ENCODE data around the gene RPL22L1.

Gene RPL22L1

DNA sequence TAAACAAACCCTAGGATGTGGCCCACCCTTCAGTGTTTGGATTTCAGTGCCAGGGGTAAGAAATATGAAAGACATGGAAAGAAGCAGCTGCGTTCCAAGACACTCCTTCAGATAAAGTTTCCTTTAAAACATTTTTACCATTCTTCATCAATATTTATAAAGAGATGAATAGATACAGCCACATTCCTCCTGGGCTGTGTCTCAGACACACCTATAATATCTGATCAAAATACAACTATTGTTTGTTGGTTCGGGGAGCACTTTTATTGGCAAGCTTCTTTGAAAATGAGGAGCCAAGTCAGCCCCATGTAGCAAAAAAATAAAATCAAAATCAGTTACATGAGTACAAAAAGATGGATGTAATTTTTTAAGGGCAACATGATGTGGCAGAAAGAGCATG, 53.2 kb downstream of the RPL22L1 start:
- POLR2A ChIA-PET: no interaction called here
- TF ChIP-seq NFRKB (IDR thresholded peaks at IDR 0.05) (no peak), HDGF (IDR thresholded peaks at IDR 0.05; ENCODE audit: borderline replicate concordance) (no peak), PKNOX1 (IDR thresholded peaks at IDR 0.05) (no peak), ZNF384 (IDR thresholded peaks at IDR 0.05) (no peak), TARDBP (IDR thresholded peaks at IDR 0.05) (no peak), L3MBTL2 (conservative IDR thresholded peaks at IDR 0.05) (no peak), FOXA1 (IDR thresholded peaks at IDR 0.05) (no peak), SUZ12 (IDR thresholded peaks at IDR 0.05) (no peak), ELF4 (IDR thresholded peaks at IDR 0.05) (no peak), SP1 (IDR thresholded peaks at IDR 0.05) (no peak), LEF1 (IDR thresholded peaks at IDR 0.05; ENCODE audit: borderline replicate concordance) (no peak), FOXK2 (IDR thresholded peaks at IDR 0.05) (no peak), CTBP1 (IDR thresholded peaks at IDR 0.05; ENCODE audit: borderline replicate concordance) (no peak), ARNT (IDR thresholded peaks at IDR 0.05) (no peak), FOXM1 (IDR thresholded peaks at IDR 0.05; ENCODE audit: borderline replicate concordance) (no peak), BHLHE40 (IDR thresholded peaks at IDR 0.05; ENCODE audit: borderline replicate concordance) (no peak)
- CTCF ChIA-PET: interaction anchor here (0.8 kb wide), 1 partner anchor 403 kb away, joined by 3 read pairs; no protein-coding TSS in a partner anchor
- DNase-seq (ENCODE audit: extremely low spot score): no peak

DNA sequence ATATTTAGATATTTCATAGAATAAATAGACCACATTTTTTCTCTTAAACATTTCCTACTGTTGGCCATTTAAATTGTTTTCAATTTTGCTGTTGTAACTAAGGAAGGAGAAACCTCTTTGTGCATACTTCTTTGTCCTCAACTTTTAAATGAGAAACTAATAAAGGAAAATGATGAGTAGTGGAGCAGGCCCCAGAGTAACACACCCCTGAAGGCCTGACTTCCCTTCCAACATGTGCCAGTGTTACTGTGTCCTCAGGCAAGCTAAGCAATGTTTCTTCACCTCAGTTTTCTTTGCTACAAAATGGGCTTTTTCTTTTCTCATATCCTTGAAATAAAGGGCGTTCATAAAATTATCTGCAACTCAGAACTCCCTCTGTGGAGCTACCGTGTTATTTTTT, 53.7 kb downstream of the RPL22L1 start:
- no peak for TF ChIP-seq TARDBP (IDR thresholded peaks at IDR 0.05)
- no peak for TF ChIP-seq HDGF (IDR thresholded peaks at IDR 0.05; ENCODE audit: borderline replicate concordance)
- TF ChIP-seq L3MBTL2 (conservative IDR thresholded peaks at IDR 0.05): no peak
- TF ChIP-seq PKNOX1 (IDR thresholded peaks at IDR 0.05): no peak
- TF ChIP-seq FOXA1 (IDR thresholded peaks at IDR 0.05): no peak
- TF ChIP-seq FOXM1 (IDR thresholded peaks at IDR 0.05; ENCODE audit: borderline replicate concordance): no peak
- no peak for TF ChIP-seq LEF1 (IDR thresholded peaks at IDR 0.05; ENCODE audit: borderline replicate concordance)
- TF ChIP-seq SP1 (IDR thresholded peaks at IDR 0.05): no peak
- no peak for TF ChIP-seq SUZ12 (IDR thresholded peaks at IDR 0.05)
- TF ChIP-seq BHLHE40 (IDR thresholded peaks at IDR 0.05; ENCODE audit: borderline replicate concordance): no peak
- no peak for TF ChIP-seq ARNT (IDR thresholded peaks at IDR 0.05)
- TF ChIP-seq CTBP1 (IDR thresholded peaks at IDR 0.05; ENCODE audit: borderline replicate concordance): no peak
- no peak for TF ChIP-seq NFRKB (IDR thresholded peaks at IDR 0.05)
- no peak for TF ChIP-seq FOXK2 (IDR thresholded peaks at IDR 0.05)
- no peak for TF ChIP-seq ELF4 (IDR thresholded peaks at IDR 0.05)
- TF ChIP-seq ZNF384 (IDR thresholded peaks at IDR 0.05): no peak
- DNase-seq (ENCODE audit: extremely low spot score): no peak
- ChIA-PET POLR2A (no interaction called here), CTCF (interaction anchor here (0.8 kb wide), 1 partner anchor 402 kb away, joined by 3 read pairs; no protein-coding TSS in a partner anchor)

DNA sequence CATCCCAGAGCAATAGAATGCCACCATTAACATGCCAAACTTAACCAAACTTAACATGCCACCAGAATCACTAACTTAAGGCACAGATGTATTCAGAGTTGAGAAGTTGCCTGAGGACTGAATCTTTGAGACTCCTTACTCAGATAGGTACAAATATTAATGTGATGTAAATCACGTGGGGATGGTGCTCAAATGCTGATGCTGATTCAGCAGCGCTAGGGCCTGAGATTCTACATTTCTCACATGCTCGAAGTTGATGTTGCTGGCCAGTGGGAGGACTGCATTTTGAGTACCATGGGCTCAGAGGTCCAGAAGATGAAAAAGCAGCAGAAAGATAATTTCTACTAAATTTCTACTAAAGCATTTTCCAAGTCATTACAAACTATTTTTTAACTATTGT, 54.1 kb downstream of the RPL22L1 start:
- POLR2A ChIA-PET: no interaction called here
- CTCF ChIA-PET: no interaction called here
- TF ChIP-seq ELF4 (IDR thresholded peaks at IDR 0.05) (no peak), HDGF (IDR thresholded peaks at IDR 0.05; ENCODE audit: borderline replicate concordance) (no peak), FOXK2 (IDR thresholded peaks at IDR 0.05) (no peak), SUZ12 (IDR thresholded peaks at IDR 0.05) (no peak), LEF1 (IDR thresholded peaks at IDR 0.05; ENCODE audit: borderline replicate concordance) (no peak), SP1 (IDR thresholded peaks at IDR 0.05) (no peak), ZNF384 (IDR thresholded peaks at IDR 0.05) (no peak), PKNOX1 (IDR thresholded peaks at IDR 0.05) (no peak), ARNT (IDR thresholded peaks at IDR 0.05) (no peak), NFRKB (IDR thresholded peaks at IDR 0.05) (no peak), FOXA1 (IDR thresholded peaks at IDR 0.05) (no peak)
- DNase-seq (ENCODE audit: extremely low spot score): no peak

DNA sequence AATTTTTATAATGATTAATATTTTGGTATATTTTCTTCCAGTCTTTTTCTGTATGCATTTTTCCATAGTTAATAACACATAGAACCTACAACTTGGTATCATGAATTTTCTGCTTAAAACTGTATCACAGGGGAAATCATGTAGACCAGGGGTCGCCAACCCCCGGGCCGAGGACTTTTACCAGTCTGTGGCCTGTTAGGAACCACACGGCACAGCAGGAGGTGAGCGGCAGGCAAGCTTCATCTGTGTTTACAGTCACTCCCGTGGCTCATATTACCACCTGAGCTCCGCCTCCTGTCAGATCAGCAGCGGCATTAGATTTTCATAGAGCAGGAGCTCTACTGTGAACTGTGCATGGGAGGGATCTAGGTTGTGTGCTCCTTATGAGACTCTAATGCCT, 54.7 kb downstream of the RPL22L1 start:
- TF ChIP-seq PKNOX1 (IDR thresholded peaks at IDR 0.05) (peak; percentile 70), SP1 (IDR thresholded peaks at IDR 0.05) (no peak)
- peak; percentile 38 for DNase-seq (ENCODE audit: extremely low spot score)
- ChIA-PET POLR2A (no interaction called here), CTCF (no interaction called here)

Measured in HEK293T (cell line).